GM10266 (cell line): ENCODE data around the gene MAML3.

Experiments
- DNase-seq: peaks from one replicate; pipeline ENCODE4 v3.0.0; 2012; ENCODE audit errors: extremely low spot score
- CTCF ChIP-seq: IDR thresholded peaks from 2 replicates; pipeline ENCODE4 v1.5.1; 2012; ENCODE audit warnings: mild to moderate bottlenecking, low read depth; ENCODE audit not compliant: control insufficient read depth, insufficient read depth; ENCODE audit errors: missing control alignments

Gene MAML3

GRCh38 chr4:139828966-139829664 lies 324.9 kb downstream of the MAML3 start:
- no peak for DNase-seq
- TF ChIP-seq CTCF: no peak

DNA sequence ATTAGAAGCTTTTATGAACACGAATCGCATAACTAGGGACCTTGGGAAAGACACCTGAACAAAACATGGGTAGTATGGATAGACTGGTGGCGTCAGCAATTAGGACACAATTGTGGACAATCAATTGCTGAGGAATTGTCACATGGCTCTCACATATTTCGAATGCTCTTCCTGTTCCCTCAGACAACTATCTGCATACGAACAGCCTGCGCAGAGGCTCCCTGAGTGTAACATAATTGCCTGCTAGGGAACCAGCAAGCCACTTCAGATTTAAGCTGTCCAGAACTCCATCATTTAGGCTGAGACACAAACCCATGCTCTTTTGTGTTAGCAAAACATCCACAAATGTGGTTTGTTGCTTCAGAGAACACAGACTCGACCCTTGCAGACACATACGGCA lies 327.6 kb downstream of the MAML3 start:
- TF ChIP-seq CTCF: no peak
- no peak for DNase-seq

DNA sequence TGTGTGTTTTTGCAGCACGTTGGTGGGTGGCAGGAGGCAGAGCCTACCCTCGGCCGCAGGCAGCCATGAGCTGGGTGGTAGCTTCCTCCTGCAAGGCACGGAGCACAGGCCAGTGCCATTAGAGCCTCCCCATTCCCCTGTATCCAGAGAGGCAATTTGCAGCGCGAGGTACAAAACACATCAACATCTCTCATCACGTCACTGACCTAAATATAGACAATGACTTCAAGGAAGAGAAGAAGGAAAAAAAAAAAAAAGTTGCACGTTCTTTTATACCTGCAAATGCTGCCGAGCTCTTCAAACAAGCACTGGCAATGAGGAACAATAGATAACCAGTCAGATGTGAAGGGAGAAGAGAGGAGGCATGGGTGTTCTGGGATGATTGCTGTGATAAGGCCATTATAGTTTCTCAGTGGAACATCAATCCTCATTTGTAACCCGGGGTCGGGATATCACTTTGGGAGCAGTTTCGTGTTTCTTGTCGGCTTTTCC lies 328.4 kb downstream of the MAML3 start:
- no peak for TF ChIP-seq CTCF

GRCh38 chr4:139824882-139825522 lies 329.0 kb downstream of the MAML3 start:
- no peak for TF ChIP-seq CTCF
- no peak for DNase-seq

More for the DNA sequence above, 328.4 kb downstream of the MAML3 start:
- no peak for DNase-seq

- DNase-seq: no peak
- TF ChIP-seq CTCF: no peak
These were observed 330.2 kb downstream of the MAML3 start for GRCh38 chr4:139823746-139824145.

DNA sequence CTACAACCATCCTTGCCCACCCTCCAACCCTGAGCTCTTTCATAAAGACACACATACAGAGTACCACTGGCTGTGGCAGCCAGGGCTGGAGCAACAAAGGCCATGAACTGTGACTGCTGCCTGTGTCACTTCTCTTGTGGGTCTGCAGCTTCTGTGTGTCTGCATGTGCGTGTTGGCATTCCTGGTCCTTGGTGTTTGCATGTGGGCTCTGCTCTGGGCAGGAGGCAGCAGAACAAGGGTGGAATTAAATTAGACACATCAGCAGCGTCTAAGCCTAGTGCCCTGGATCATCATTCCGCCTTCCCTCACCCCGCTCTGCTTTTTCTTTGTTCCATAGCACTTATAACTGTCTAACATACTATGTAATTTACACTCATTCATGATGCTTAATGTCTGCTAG lies 330.6 kb downstream of the MAML3 start:
- TF ChIP-seq CTCF: no peak
- DNase-seq: no peak

GRCh38 chr4:139822391-139822790 lies 331.6 kb downstream of the MAML3 start:
- DNase-seq: no peak
- no peak for TF ChIP-seq CTCF
